ENCODE data around the gene CDH13.

GRCh38 chr16:83355570-83356218 is 728.9 kb downstream of the CDH13 start:
- TF ChIP-seq CTCF (IDR thresholded peaks at IDR 0.05) (no peak), POLR2A (IDR thresholded peaks at IDR 0.05) (no peak)

Data from Peyer's patch (tissue), 4 donors.